HG02610 (cell line): ENCODE measurements around the gene SAMM50.

Experiments used
- ATAC-seq: cut with Tn5 transposase; IDR thresholded peaks from one replicate; pipeline ENCODE4 v1.9.1; 2021; ENCODE audit warnings: mild to moderate bottlenecking, moderate library complexity; ENCODE audit not compliant: unreplicated experiment

Gene SAMM50

GRCh38 chr22:43955040-43955882, at the start of gene SAMM50:
TSS of gene SAMM50 (plus strand) at chr22:43955442. CDS start at chr22:43955578, 136 bp downstream.
- ATAC-seq: peak; percentile 87

- ATAC-seq: no peak
Observed at GRCh38 chr22:43905681-43906080, 49.6 kb upstream of the SAMM50 start.

GRCh38 chr22:43909708-43910107, 45.5 kb upstream of the SAMM50 start:
- ATAC-seq: no peak

GRCh38 chr22:43910178-43910695, 45.0 kb upstream of the SAMM50 start:
- no peak for ATAC-seq

- no peak for ATAC-seq
Observed at GRCh38 chr22:43911351-43911750, 43.9 kb upstream of the SAMM50 start.

- no peak for ATAC-seq
Observed at GRCh38 chr22:43917521-43917920, 37.7 kb upstream of the SAMM50 start.

GRCh38 chr22:43919106-43919973, 35.9 kb upstream of the SAMM50 start:
- ATAC-seq: no peak

GRCh38 chr22:43921370-43921769, 33.9 kb upstream of the SAMM50 start:
- ATAC-seq: no peak

GRCh38 chr22:43922123-43922522, 33.1 kb upstream of the SAMM50 start:
- ATAC-seq: no peak

- no peak for ATAC-seq
Observed at GRCh38 chr22:43923191-43923590, 32.1 kb upstream of the SAMM50 start.

- no peak for ATAC-seq
Observed at GRCh38 chr22:43923631-43924464, 31.4 kb upstream of the SAMM50 start, which contains the start of gene PNPLA3. TSS of gene PNPLA3 (plus strand) at chr22:43923805. CDS start at chr22:43923912, 107 bp downstream.

GRCh38 chr22:43924877-43925276, 30.4 kb upstream of the SAMM50 start:
- no peak for ATAC-seq

GRCh38 chr22:43925433-43926348, 29.6 kb upstream of the SAMM50 start:
- no peak for ATAC-seq

- no peak for ATAC-seq
Observed at GRCh38 chr22:43926349-43926710, 28.9 kb upstream of the SAMM50 start.

GRCh38 chr22:43928468-43928867, 26.8 kb upstream of the SAMM50 start:
- ATAC-seq: no peak

GRCh38 chr22:43928908-43929307, 26.3 kb upstream of the SAMM50 start:
- ATAC-seq: no peak

GRCh38 chr22:43931771-43932170, 23.5 kb upstream of the SAMM50 start:
- ATAC-seq: no peak

- no peak for ATAC-seq
Observed at GRCh38 chr22:43941449-43941848, 13.8 kb upstream of the SAMM50 start.

- no peak for ATAC-seq
Observed at GRCh38 chr22:43944670-43945430, 10.4 kb upstream of the SAMM50 start.
